SIG-M5 treated with dmso at 0.1 percent for 504 hours (cell line): Measurements from ENCODE around the gene TOMM40.
A peak's percentile ranks its signal among the peaks of the same experiment; 100 is the strongest.
"Not testable (repeated sequence)": the region's sequence is repeated elsewhere in the genome, so short reads cannot be mapped to it uniquely, and the experiment has no call there.

Experiments used
- DNase-seq: peaks from one replicate; lab custom pipeline; 2025; ENCODE audit not compliant: unreplicated experiment; lab: John Stamatoyannopoulos, UW

TOMM40 gene

GRCh38 chr19:44891016-44891882, at the start of gene TOMM40:
Gene TOMM40, plus strand, starts transcription at chr19:44891254. Its CDS starts 162 bp downstream, at chr19:44891416.
- peak; percentile 100 for DNase-seq

- DNase-seq: no peak
Observed at GRCh38 chr19:44845286-44845611, 45.8 kb upstream of the TOMM40 start.

DNA sequence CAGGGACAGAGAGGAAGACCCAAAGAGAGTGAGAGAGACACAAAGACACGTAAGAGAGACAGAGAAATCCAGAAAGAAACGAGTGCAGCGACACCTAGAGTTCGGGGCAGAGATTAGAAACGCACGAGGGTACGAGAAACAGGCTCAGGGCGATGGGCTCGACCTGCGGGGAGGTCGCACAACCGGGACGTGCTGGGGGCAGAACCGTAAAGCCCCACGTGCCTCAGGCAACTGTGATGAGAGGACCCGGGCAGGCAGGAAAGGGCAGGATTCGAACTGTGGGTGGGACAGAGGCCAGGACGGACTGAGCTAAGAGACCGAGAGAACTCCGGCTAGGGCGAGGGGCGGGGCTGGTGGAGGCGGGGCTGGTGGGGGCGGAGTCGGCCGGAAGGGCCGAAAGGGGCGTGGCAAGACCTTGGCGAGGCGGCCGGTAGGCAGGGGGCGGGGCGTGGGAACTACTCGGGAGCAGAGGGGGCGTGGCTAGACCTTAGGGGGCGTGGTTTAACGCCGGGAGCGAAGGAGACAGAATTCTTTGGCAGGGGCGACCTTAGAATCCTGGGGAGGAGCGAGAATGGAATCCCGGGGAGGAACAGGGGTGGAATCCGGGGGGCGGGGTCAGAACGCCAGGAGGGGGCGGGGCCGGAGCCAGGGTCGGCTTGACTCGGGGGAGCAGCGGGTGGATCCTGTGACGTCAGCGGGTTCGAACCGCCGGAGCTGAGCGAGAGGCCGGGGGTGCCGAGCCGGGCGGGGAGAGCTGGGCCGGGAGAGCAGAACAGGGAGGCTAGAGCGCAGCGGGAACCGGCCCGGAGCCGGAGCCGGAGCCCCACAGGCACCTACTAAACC, 45.2 kb upstream of the TOMM40 start, which contains the start of gene NECTIN2:
Gene NECTIN2, plus strand, starts transcription at position 686 of the 843 bp plus-strand sequence. CDS start 229 bp downstream, outside the sequence.
- DNase-seq: peak; percentile 87

DNA sequence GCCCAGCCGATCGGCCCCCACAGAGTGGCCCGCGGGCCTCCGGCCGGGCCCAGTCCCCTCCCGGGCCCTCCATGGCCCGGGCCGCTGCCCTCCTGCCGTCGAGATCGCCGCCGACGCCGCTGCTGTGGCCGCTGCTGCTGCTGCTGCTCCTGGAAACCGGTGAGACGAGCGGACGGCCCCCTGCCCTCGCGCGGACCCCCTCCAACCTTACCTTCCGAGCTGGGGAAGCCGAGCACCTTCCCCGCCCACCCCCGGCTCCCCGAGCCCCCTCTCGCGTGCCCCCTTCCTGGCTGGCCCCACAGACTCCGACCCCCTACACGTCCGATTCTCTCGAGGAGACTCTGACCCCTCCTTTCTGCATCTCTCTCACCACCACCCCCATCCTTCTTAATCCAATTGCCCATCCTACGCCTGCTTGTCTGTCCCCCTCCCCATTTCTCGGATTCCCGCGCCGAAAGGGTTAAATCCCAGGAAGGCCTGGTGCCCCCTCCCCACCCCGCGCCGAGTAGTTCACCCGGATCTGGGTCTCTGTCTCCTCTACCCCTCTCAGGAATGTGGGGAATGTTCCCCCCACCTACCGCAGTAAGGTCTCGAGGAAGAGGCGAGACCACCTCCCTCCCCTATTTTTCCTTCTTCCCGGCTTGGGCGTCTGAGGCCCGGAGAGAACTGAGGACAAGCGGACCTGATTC, 44.5 kb upstream of the TOMM40 start:
- no peak for DNase-seq

GRCh38 chr19:44847144-44848035, 43.7 kb upstream of the TOMM40 start:
- peak; percentile 26 for DNase-seq

- DNase-seq: no peak
Observed at GRCh38 chr19:44848036-44848811, 42.8 kb upstream of the TOMM40 start.

DNA sequence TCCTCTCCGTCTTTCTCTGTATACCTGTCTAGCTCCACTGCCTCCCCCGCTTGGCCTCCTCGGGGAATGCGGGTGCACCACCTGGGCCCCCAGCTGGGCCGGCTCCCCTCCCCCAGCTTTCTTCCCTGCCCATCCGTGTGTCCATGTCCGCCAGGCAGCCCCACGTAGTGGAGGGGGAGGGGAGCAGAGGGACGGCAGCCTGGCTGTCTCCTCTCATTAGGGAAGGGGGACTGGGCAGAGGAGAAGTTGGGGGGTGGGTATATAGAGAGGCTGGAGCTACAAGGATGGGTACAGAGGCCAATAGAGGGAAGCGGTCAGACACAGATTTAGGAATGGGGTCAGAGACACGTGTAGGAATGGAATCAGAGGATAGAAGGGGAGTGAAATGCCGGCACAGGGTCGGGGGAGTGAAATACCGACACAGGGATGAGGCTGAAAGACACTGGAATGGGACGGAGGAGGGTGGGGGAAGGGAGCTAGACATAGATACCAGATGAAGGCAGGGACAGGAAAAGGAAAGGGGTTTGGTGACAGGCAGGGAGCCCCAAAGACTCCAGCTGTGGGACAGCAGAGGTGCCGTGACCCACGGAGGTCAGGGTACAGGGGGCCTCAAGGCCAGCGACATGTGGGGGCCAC, 42.1 kb upstream of the TOMM40 start:
- DNase-seq: no peak

DNA sequence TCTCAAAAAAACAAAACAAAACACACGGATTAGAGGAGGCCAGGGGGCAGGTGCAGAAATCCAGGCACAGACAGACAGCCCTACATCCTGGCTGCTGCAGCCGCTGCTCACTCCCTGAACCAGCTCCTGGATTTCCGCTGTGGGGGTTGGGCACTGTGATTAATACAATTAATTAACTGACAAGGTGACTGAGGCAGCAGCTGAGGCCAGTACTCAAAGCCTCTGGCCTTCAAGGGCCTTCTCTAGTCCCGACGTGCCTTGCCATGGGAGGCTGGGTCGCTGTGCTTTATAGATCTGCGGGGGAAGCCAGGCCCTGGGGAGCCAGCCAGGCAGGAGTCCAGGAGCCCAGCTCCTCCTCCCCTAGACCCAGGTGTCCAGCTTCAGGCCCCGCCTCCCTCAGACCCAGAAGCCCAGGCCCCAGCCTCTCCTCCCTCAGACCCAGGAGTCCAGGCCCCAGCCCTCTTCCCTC, 40.4 kb upstream of the TOMM40 start:
- no peak for DNase-seq

GRCh38 chr19:44851427-44851826, 39.6 kb upstream of the TOMM40 start:
- no peak for DNase-seq

DNA sequence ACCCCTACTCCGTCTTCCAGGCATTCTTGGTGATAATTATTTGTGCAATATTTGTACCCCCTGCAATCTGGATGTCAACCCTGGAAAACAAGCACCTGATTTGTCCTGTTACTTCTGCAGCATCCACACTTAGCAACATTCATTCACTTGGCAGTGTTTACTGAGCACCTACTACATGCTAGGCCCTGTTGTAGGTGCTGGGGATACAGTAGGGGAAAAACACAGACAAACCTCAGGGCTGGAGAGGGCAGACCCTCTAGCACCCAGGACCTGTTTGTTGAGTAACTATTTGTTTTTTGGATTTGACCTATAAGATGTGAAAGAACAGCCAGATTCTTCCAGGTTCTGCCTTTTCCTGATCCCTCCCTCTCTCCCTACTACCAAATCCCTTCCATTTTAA, 35.4 kb upstream of the TOMM40 start:
- DNase-seq: no peak

- DNase-seq: no peak
Observed at GRCh38 chr19:44856421-44857083, 34.5 kb upstream of the TOMM40 start.

DNA sequence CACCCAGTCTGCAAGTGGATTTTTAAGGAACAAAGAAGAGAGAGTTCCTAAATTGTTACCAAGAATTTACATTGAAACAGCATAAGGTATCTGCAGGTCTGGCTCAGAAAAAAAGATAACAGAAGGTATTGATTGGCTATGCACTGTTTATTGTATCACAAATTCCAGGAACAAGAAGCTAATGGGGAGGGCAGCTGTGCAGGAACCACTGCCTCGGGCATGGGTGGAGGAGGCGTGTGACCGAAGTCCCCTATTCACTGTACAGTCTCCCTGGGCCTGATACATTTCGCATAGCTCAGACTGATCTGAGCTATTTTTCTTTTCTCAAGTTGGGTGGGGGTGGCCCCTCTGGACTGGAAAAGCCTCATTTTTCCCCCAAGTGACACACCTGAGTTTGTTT, 33.2 kb upstream of the TOMM40 start:
- no peak for DNase-seq

DNA sequence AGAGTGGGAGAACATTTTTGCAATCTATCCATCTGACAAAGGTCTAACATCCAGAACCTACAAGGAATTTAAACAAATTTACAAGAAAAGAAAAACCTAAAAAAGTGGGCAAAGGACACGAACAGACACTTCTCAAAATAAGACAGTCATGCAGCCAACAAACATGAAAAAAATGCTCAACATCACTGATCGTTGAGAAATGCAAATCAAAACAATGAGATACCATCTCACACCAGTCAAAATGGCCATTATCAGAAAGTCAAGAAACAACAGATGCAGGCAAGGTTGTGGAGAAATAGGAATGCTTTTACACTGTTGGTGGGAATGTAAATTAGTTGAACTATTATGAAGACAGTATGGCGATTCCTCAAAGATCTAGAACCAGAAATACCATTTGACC, 29.5 kb upstream of the TOMM40 start:
- not testable (repeated sequence) for DNase-seq

DNA sequence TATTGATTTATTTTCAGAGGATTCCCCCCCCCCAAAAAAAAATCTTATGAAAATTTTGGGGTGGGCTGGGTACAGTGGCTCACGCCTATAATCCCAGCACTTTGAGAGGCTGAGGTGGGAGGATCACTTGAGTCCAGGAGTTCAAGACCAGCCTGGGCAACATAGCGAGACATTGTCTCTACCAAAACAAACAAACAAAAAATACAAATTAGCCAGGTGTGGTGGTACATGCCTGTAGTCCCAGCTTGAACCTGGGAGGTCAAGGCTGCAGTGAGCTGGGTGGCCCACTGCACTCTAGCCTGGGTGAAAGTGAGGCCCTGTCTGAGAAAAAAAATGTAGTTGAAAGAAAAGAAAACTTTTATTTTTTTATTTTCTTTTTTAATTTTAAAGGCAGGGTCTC, 27.1 kb upstream of the TOMM40 start:
- DNase-seq: no peak

DNA sequence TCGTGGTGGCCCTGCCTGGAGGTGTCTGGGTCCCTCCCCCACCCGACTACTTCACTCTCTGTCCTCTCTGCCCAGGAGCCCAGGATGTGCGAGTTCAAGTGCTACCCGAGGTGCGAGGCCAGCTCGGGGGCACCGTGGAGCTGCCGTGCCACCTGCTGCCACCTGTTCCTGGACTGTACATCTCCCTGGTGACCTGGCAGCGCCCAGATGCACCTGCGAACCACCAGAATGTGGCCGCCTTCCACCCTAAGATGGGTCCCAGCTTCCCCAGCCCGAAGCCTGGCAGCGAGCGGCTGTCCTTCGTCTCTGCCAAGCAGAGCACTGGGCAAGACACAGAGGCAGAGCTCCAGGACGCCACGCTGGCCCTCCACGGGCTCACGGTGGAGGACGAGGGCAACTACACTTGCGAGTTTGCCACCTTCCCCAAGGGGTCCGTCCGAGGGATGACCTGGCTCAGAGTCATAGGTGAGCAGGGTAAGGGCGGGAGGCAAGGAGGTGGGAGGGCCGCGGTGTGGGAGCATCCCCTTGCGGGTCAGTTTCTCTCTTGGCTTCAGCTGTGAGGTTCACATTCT, 25.8 kb upstream of the TOMM40 start:
- no peak for DNase-seq

GRCh38 chr19:44866664-44867063, 24.4 kb upstream of the TOMM40 start:
- no peak for DNase-seq

- DNase-seq: no peak
Observed at GRCh38 chr19:44867578-44867977, 23.5 kb upstream of the TOMM40 start.
